Upper lobe of left lung (tissue), 6 donors: Measurements from ENCODE around the gene ADAMTS10. TPM values are rescaled to one million over a fixed set of nuclear protein-coding genes. Genes with fewer than 3 reads are reported as not detected.

ENCODE experiments used
- ATAC-seq, 2 donors: fragments of 200-7000 bp; cut with Tn5 transposase; one replicate each; pipeline ENCODE4 v1.9.1; 2022; ENCODE audit warnings: mild to moderate bottlenecking in 2 of 2, moderate library complexity in 2 of 2; ENCODE audit not compliant: low FRiP score in 2 of 2
- DNase-seq, 2 donors: peaks; one replicate each; pipeline ENCODE4 v3.0.0-alpha.2; 2019 to 2020
- H3K27ac ChIP-seq, 4 donors: fragments of 200-600 bp; sonication (generic); one replicate each; pipeline ENCODE4 v1.5.1; 2016 to 2019
- H3K27me3 ChIP-seq, 4 donors: fragments of 200-600 bp; sonication (generic); one replicate each; pipeline ENCODE4 v1.5.1; 2017 to 2019
- H3K36me3 ChIP-seq, 4 donors: fragments of 200-600 bp; sonication (generic); one replicate each; pipeline ENCODE4 v1.5.1; 2016 to 2019
- H3K4me1 ChIP-seq, 4 donors: fragments of 200-600 bp; sonication (generic); one replicate each; pipeline ENCODE4 v1.5.1; 2018 to 2019
- H3K4me3 ChIP-seq, 4 donors: fragments of 200-600 bp; sonication (generic); one replicate each; pipeline ENCODE4 v1.5.1; 2017 to 2019; ENCODE audit warnings: mild to moderate bottlenecking in 2 of 4, moderate library complexity in 1 of 4
- H3K9me3 ChIP-seq, 4 donors: fragments of 200-600 bp; sonication (generic); one replicate each; pipeline ENCODE4 v1.5.1; 2018 to 2019
- EP300 ChIP-seq, 4 donors: sonication (generic); formaldehyde crosslinking; IDR thresholded peaks; one replicate each; pipeline ENCODE4 v1.5.1; 2017; ENCODE audit warnings: antibody characterized with exemption in 4 of 4, control low read depth in 2 of 4
- POLR2A ChIP-seq, 4 donors: fragments of 450-650 bp; IDR thresholded peaks; one replicate each; pipeline ENCODE4 v1.5.1; 2016 to 2017; ENCODE audit warnings: antibody characterized with exemption in 4 of 4, mild to moderate bottlenecking in 2 of 4
- POLR2AphosphoS5 ChIP-seq, 2 donors: sonication (generic); formaldehyde crosslinking; IDR thresholded peaks; one replicate each; pipeline ENCODE4 v1.5.1; 2017; ENCODE audit warnings: antibody characterized with exemption in 2 of 2
- WGBS, 2 donors: methylation state at CpG; one replicate each; pipeline ENCODE4 v1.1.5; 2017 to 2018; 5-methylcytosine and 5-hydroxymethylcytosine counted together
- total RNA-seq, 6 donors: library from RNA; depleted of rRNA in 4 of 6; stranded (reverse); fragments of >200 nt in 4 of 6; gene quantifications; one replicate each; pipeline versions ENCODE4 v1.1.0 to v1.2.1, GENCODE V29; 2016 to 2021
- TF ChIP-seq, protein P1 (sequence below), 6 experiments: fragments of 450-650 bp in 4 of 6; fragments of 200-600 bp in 2 of 6; sonication (generic) in 2 of 6; IDR thresholded peaks; one replicate each; pipeline ENCODE4 v1.5.1; 2016 to 2019; ENCODE audit warnings: antibody characterized with exemption in 6 of 6
- donor health status: DM: no; HTN: no; CAD: no; lungs with moderate emphysema.
- donor health status: DM: no; HTN: yes; CAD: no; lungs with severe emphysema.

ADAMTS10 gene
- total RNA-seq, 6 donors from 2014 or later, result 11.9 to 103 (median 19.8) TPM

DNA sequence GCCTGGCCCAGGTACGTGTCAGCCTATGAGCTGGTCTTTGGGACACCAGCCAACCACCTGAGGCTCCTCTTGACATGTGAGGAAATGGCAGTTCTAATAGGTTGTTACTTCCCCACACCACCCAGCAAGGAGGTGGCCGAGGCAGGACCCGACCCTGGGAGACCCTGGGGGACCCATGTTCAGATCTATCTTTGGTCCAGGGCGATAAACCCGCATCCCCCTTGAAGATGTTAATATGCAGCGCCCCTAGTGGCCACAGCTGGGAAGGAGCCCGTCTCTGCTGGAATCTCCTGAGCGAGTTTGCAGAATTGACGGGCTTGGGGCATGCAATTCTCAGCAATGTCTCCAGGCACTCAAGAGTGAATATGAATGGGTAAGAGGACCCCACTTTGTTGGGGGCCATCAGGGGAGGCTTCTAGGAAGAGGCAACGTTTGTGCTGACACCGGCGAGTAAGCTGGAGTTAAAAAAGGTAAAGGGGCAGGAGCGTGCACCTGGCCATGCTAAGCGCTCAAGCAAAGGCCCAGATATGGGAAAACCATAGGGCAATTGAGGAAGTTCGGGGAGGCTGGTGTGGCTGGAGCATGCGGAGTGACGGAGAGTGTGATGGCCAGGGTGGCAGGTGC lies 31.8 kb downstream of the ADAMTS10 start:
- Histone ChIP-seq H3K9me3 (no peaks in the 10 kb centered on the region), H3K36me3 (peaks cover 0 to 7% (median 0%) of the 10 kb centered on the region in 4 donors), H3K4me3 (no peak overlapping the region), H3K27ac (peak overlapping the region in 1 of 4 donors; percentile 89), H3K27me3 (no peaks in the 10 kb centered on the region), H3K4me1 (peaks cover 28 to 55% (median 44%) of the 10 kb centered on the region in 4 donors)
- no peak for TF ChIP-seq POLR2AphosphoS5 (IDR thresholded peaks at IDR 0.05)
- TF ChIP-seq, protein P1, sequence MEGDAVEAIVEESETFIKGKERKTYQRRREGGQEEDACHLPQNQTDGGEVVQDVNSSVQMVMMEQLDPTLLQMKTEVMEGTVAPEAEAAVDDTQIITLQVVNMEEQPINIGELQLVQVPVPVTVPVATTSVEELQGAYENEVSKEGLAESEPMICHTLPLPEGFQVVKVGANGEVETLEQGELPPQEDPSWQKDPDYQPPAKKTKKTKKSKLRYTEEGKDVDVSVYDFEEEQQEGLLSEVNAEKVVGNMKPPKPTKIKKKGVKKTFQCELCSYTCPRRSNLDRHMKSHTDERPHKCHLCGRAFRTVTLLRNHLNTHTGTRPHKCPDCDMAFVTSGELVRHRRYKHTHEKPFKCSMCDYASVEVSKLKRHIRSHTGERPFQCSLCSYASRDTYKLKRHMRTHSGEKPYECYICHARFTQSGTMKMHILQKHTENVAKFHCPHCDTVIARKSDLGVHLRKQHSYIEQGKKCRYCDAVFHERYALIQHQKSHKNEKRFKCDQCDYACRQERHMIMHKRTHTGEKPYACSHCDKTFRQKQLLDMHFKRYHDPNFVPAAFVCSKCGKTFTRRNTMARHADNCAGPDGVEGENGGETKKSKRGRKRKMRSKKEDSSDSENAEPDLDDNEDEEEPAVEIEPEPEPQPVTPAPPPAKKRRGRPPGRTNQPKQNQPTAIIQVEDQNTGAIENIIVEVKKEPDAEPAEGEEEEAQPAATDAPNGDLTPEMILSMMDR (IDR thresholded peaks at IDR 0.05), result peak; percentile 78 to 96 (median 82)
- peak; percentile 65 to 69 for ATAC-seq
- peak in 1 of 2 donors; percentile 74 for DNase-seq
- 21 to 22% methylated on average over 16 to 17 of the region's 17 CpGs for WGBS, 2 donors

DNA sequence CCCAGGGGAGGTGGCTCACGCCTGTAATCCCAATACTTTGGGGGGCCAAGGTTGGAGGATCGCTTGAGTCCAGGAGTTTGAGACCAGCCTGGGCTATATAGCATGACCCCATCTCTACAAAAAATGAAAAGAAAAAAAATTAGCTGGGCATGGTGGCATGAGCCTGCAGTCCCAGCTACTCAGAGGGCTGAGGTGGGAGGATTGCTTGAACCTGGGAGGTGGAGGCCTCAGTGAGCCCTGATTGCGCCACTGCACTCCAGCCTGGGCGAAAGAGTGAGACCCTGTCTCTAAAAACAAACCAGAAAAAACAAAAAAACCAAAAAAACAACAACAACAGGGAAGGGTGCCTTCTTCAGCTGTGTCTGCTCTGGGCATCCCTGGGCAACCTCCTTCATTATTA lies 32.8 kb downstream of the ADAMTS10 start:
- TF ChIP-seq EP300 (IDR thresholded peaks at IDR 0.05) (no peak), POLR2AphosphoS5 (IDR thresholded peaks at IDR 0.05) (no peak), POLR2A (IDR thresholded peaks at IDR 0.05) (no peak)
- TF ChIP-seq, protein P1 (IDR thresholded peaks at IDR 0.05), result no peak
- peak overlapping the region; percentile 54 to 89 (median 80) for H3K27ac ChIP-seq
- 58 to 63% methylated on average over 4 of the region's 4 CpGs for whole genome bisulfite sequencing, 2 donors
- no peak for ATAC-seq
- no peak for DNase-seq
- peaks cover 28 to 56% (median 46%) of the 10 kb centered on the region in 4 donors for H3K4me1 ChIP-seq
- peaks cover 0 to 4% (median 0%) of the 10 kb centered on the region in 4 donors for H3K36me3 ChIP-seq
- H3K4me3 ChIP-seq, result peak overlapping the region in 3 of 4 donors; percentile 47 to 59 (median 48)
- H3K27me3 ChIP-seq, result no peaks in the 10 kb centered on the region
- H3K9me3 ChIP-seq, result no peaks in the 10 kb centered on the region

DNA sequence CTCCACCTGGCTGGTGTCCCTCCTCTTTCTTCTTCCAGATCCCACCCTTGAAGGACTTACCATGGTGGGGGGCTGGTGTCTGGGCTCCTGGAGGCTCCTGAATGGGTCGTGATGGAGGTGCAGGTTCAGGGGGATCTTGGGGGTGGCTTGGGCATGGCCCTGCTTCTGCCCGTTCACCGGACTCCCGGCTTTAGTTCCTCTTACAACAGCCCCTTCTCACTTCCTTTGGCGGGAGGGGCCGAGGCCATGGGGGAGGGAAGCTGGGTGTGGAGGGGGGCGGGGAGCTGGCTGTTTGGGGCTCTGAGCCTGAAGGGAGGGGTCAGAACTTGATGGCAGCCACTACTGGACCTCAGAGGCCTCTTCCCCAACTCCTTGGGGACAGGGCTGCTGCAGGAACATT lies 33.3 kb downstream of the ADAMTS10 start, which contains the start of gene MYO1F:
MYO1F (minus strand) TSS at position 196 of the 400 bp plus-strand sequence; CDS start at position 63, 133 bp downstream.
- Histone ChIP-seq H3K4me3 (peak within 1 kb of the TSS; percentile 33 to 59 (median 48)), H3K4me1 (peaks cover 28 to 61% (median 48%) of the 10 kb centered on the region in 4 donors), H3K9me3 (no peaks in the 10 kb centered on the region), H3K27ac (peak within 1 kb of the TSS; percentile 75 to 89 (median 81)), H3K27me3 (no peaks in the 10 kb centered on the region), H3K36me3 (no peaks in the 10 kb centered on the region)
- peak; percentile 26 to 71 for ATAC-seq
- DNase-seq, result peak in 1 of 2 donors; percentile 80
- TF ChIP-seq POLR2A (IDR thresholded peaks at IDR 0.05) (peak in 1 of 4 donors; percentile 77), EP300 (IDR thresholded peaks at IDR 0.05) (no peak), POLR2AphosphoS5 (IDR thresholded peaks at IDR 0.05) (peak in 1 of 2 donors; percentile 54)
- TF ChIP-seq, protein P1 (IDR thresholded peaks at IDR 0.05), result no peak
- 10 to 15% methylated on average over 4 to 6 of the region's 7 CpGs for WGBS, 2 donors

DNA sequence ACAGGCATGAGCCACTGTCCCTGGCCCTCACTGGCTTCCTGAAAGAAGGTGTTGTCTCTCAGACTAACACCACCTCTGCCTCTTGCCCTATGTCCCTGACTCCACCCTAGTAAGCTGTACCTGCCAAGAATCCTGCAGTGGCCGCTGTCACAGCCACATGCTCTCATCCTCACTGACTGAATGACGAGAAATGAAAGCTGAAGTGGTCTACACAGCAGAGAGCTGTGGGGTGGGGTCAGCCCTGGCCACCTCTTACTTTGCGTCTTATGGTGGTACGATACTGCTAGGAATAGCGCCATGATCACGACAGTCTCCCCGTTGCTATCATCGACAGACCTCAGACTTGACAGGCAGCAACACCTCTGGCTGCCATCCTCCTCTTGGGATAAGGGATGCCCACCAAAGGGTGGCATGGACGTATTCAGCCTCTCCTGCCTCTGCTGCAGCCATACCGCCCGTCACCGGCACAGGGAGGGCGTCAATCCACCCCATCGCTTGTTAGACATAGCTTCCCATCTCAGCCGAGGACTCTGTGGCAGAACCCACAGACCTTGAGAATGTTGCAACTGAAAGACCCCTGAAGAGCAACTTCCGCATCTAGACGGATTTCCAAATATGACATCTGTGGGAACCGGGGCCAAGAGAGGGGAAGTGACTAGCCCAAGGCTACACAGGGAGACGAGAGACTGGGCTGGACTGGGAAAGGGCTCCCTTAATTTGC lies 34.1 kb downstream of the ADAMTS10 start:
- H3K4me1 ChIP-seq, result peaks cover 31 to 69% (median 53%) of the 10 kb centered on the region in 4 donors
- H3K27me3 ChIP-seq, result no peaks in the 10 kb centered on the region
- WGBS, 2 donors, result 48 to 68% methylated on average over 11 to 19 of the region's 19 CpGs
- peak; percentile 51 to 54 for ATAC-seq
- H3K27ac ChIP-seq, result peak overlapping the region; percentile 75 to 89 (median 81)
- no peaks in the 10 kb centered on the region for H3K9me3 ChIP-seq
- DNase-seq, result peak in 1 of 2 donors; percentile 69
- peak overlapping the region; percentile 33 to 59 (median 48) for H3K4me3 ChIP-seq
- TF ChIP-seq POLR2AphosphoS5 (IDR thresholded peaks at IDR 0.05), result peak in 1 of 2 donors; percentile 50
- no peak for TF ChIP-seq POLR2A (IDR thresholded peaks at IDR 0.05)
- no peak for TF ChIP-seq EP300 (IDR thresholded peaks at IDR 0.05)
- TF ChIP-seq, protein P1 (IDR thresholded peaks at IDR 0.05), result no peak
- no peaks in the 10 kb centered on the region for H3K36me3 ChIP-seq
